ENCODE results near the gene RNPEPL1.
"Not testable (repeated sequence)": the region's sequence is repeated elsewhere in the genome, so short reads cannot be mapped to it uniquely, and the experiment has no call there.

RNPEPL1 gene

DNA sequence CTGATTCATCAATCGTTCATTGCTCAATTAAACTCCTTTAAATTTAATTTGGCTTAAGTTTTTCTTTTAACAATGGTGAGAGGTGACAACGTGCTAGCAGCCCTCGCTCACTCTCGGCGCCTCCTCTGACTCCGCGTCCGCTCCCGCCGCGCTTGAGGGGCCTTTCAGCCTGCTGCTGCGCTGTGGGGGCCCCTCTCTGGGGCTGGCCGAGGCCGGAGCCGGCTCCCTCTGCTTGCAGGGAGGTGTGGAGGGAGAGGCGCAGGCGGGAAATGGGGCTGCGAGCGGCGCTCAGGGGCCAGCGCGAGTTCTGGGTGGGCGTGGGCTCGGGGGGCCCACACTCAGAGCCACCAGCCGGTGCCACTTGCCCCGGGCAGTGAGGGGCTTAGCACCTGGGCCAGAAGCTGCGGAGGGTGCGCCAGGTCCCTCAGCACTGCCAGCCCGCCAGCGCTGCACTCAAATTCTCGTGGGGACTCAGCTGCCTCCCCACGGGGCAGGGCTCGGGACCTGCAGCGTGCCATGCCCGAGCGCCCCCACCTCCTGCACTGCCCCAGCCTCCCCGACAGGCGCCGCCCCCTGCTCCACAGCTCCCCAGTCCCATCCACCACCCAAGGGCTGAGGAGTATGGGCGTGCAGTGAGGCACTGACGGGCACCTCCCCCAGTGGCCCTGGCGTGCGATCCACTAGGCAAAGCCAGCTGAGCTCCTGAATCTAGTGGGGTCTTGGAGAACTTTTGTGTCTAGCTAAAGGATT, 30.1 kb upstream of the RNPEPL1 start:
- DNase-seq: no peak

DNA sequence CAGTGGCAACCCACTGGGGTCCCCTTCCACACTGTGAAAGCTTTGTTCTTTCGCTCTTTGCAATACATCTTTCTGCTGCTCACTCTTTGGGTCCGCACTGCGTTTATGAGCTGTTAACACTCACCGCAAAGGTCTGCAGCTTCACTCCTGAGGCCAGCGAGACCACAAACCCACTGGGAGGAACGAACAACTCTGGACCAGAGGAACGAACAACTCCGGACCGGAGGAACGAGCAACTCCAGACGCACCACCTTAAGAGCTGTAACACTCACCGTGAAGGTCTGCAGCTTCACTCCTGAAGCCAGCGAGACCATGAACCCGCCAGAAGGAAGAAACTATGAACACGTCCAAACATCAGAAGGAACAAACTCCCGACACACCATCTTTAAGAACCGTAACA, 29.2 kb upstream of the RNPEPL1 start:
- DNase-seq: not testable (repeated sequence)

DNA sequence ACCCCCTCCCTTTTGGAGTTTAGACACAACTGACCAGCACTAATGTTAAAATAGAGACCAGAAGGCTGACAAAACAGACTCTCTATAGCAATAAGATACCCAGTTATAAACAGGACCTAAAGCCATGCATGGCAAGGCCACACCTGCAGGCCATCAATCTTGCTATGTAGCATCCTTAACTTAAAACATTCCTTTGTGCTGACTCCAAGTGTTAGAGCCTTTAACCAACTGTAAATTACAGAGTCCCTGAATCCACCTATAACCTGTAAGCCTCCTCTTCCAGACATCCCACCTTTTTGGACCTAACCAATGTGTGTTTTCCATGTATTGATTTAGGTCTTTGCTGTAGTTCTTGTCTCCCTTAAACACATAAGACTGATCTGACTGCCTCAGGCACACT, 28.4 kb upstream of the RNPEPL1 start:
- no peak for DNase-seq

DNA sequence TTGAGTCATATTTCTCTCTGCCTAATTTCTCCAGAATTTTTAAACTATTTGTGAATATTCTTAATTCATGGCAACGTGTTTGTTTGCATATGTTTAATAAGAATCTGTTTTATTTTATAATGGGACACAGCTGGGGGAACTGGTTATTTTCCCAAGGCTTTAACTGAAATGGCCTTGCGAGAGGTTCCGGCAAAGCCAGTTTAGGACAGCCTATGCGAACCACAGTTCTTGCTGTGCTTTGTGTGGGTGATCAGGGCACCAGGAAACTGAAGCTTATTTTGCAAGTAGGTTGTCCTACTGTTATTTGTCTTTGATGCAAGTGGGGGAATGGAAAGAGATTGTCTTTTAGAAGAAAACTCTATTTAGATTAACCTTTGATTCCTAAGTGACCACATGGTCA, 17.0 kb upstream of the RNPEPL1 start:
- no peak for DNase-seq

DNA sequence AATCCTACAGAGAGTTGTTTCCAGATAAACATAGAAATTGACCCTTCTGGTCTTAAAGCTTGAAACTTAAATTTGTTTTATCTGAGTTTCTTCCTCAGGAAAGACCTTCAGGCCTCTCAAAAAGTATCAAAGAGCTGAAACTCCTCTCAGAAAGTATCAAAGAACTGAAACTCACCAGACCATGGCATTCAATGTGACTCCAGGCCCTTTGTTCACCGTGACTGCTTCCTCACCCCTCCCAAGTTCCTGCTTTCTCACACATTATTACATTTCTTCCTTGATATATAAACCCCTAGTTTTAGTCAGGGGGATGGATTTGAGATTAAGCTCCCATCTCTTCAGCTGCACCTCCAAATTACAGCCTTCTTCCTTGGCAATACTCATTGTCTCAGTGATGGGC, 16.5 kb upstream of the RNPEPL1 start:
- DNase-seq: no peak

DNA sequence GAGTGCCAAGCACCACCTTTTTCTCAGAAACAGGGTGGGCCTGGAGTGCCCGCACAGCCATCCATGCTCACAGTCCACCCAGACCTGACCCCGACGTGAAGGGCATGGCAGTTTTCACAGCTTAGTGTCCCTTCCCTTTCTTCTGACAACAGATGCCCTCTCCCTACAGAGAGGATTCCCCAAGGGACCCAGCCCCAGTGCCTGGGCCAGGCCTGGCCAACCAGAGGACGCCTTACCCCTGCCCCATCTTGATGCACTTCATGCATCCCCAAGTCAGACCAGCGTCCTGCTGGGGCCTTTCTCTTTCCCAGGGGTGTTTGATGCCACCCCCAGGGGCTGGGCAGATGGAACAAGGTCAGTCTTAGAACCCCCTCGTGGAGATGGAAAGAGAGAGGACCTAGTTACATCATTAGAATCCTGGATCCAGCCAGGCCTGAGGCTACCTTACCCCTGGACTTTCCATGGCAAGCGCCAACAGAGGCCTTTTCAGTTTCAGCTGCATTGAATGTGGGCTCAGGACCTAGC, 14.3 kb upstream of the RNPEPL1 start:
- DNase-seq: no peak

DNA sequence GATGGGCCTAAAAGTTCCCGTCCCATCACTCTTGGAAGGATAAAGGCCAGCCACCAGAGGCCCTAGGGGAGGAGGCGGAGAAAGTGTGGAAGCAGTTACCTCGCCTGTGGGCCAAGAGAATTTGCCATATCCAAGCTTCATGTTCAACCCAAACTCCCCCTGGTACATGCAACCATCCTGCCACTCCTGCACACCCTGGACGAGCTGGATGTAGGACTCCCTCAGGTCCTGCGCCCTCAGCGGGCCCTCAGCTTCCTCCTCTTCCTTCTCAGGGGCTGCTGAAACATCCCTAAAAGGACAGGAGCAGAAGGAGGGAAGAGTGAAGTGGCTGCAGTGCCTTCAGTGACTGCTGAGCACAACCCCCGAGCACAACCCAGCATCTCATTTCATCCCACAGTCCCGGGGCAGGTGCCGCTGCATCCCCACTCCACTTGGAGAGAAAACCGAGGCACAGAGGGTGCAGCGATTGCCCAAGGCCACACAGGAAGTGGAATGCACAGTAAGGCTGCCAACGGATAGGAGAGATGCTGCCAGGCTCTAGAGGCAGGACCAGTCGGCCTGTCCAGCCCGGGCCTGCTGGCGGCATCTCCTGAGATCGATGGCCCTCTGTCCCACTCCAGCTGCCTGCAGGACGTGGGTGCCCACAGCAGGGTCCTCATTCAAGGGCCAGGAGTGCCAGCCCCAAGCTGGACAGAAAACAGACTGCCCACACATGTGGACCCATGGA, 13.4 kb upstream of the RNPEPL1 start:
- DNase-seq: no peak

DNA sequence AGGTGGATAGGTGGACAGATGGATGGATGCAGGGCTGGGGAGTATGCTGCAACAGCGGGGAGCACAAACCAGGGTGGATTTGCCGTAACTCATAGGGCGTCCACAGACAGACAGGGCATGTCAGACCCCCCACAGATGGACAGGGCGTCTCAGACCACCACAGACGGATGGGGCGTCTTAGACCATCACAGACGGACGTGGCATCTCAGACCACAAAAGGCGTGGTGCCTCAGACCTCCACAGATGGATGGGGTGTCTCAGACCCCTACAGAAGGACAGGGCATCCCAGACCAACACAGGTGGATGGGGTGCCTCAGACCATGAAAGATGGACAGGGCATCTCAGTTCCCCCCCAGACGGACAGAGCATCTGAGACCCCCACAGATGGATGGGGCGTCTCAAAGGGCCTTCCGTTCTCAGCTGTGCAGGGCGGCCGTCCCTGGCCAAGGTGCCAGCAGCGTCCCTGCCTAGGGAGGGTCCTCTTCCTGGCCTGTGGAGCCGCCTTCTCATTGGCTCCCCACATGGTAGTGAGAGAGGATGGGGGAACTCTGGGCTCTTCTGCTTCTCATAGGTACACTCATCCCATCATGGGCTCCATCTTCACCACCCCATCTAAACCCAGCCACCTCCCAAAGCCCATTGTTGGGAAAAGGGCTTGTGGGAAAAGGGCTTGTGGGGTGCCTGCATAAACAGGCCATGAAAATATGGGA, 12.6 kb upstream of the RNPEPL1 start:
- no peak for DNase-seq

DNA sequence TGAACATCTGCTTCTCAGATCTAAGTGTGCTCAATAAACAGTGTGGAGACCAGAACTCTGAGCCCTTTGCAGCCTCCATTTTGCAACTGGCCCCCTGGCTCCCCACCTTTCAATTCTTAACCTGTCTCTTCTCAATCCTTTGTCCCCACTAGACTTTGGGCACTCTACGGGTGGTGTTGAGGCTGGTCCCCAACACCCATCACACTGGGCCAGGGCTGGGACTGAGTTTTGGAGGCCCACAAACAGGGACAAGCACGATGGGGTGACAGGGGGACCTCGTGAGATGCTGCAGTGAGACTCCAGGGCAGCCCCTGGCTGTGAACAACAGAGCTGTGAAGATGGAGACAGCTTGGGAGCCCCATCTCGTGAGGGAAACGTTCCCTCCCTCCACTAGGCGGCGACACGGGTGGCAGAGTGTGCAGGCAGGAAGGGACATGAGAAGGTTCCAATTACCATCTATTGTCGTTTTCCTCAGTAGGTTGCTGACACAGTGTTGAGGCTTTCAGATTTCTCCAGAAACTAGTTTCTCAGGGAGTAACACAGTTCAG, 11.7 kb upstream of the RNPEPL1 start:
- DNase-seq: peak; percentile 1

DNA sequence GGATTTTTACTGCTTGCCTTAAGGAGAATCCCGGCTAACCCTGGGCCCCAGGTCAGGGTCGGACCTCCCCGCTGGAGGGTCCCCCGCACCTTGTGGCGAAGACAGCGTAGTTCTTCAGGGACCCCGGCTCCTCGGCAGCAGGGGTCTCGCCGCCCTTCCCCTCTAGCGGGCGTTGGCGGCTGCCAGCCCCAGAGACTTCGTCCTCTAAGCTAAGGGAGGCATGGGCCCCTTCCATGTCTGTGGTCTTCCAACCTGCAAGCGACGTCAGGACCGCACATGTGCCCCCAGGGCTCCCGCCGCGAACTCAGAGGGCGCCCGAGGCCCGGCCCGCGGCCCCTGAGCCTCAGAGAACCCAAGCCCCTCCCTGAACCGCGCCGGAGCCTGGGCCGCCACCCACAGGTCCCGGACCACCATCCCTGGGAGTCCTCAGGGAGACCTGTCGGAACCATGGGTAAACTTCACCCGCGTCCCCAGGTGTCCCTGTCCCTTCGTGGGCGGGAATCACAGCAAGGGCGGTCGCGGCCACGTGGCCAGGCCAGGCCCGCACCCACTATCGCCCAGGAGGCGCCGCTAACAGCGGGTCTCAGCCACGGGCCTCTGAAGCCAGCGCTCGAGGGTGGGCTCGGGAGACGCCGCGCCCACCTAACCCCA, 11.1 kb upstream of the RNPEPL1 start:
- no peak for DNase-seq

DNA sequence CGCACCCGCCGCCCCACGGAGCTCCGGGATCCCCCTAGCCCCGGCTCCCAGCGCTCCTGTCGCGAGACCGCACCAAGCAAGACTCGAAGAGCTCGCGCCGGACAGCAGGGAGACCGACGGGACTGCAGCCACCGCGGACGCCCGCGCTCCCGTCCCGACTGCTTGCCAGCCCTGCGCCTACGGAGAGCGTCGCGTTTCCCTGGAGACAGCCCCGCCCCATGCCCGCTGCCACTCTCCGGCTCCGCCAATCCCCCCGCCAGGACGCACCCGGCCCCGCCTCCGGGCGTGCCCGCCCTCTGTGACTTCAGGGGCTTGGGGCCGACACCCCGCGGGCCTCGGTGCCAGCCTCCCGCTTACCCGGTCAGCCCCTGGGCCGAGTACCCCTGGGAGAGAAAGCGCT, 10.5 kb upstream of the RNPEPL1 start, which contains the start of gene ANKMY1:
Gene ANKMY1 (minus strand): TSS at position 181 of the 400 bp plus-strand sequence. CDS start 653 bp downstream, outside the sequence.
- DNase-seq: no peak

DNA sequence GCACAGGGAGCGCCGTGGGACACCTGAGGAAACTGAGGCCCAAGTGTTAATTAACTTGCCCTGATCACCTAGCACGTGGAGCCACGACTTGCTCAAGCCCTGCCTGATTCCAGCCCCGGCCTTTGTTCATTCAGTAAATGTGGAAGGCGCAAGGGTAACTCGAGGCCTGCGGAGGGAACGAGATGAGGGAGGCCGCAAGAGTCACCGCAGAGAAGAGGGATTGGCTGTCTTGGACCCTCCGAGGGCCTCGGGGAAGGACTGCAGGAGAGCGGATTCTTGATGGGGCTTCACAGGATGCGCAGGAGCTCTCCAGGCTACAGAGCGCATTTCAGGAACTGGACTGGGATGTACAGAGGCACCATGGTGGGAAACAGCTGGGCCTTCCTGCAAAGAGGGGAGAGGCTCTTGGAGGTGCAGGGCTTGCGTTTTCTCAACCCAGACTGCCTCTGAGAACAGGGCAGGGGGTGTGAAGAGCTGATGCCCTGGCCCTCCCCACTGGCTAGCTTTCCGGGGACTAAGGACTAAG, 10.0 kb upstream of the RNPEPL1 start:
- DNase-seq: no peak

DNA sequence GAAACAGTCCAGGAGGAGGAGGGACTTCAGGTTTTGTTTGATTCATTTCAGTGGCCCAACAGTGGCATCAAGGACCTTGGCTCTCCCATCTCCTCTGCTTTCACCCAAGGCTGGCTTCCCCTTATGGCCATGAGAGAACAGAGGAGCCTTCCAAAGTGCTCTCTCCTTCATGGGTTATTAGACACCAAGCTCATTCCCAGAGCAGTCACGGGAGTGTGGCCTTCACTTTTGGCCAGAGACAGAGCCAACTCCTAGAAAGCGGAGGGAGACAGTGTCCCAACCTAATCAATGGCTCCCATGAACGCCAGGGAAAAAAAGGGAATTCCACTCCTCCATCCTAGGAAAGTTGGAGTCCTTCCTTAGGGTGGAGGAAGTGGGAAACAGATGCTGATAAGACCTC, 9.0 kb upstream of the RNPEPL1 start:
- no peak for DNase-seq

DNA sequence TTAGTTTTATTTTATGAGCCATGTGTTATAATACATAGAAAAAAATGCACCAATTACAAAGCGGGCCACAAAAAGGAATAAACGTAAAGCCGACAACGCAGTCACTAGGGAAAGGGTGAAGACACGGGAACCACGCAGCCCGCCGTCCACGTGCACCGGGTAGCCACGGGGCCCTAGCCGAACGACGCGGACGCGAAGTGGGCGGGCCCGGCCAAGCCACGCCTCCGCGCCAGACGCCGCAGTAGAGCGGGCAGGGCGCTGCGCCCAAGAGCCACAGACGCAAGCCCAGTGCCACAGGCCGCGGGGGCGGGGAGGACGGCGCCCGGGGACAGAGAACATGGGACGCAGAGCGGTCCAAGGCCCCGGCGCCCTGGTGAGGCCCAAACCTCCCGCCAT, 8.2 kb upstream of the RNPEPL1 start, which contains the start of gene DUSP28:
Gene DUSP28 (plus strand): TSS at position 274 of the 396 bp plus-strand sequence. CDS start 328 bp downstream, outside the sequence.
- peak; percentile 62 for DNase-seq

DNA sequence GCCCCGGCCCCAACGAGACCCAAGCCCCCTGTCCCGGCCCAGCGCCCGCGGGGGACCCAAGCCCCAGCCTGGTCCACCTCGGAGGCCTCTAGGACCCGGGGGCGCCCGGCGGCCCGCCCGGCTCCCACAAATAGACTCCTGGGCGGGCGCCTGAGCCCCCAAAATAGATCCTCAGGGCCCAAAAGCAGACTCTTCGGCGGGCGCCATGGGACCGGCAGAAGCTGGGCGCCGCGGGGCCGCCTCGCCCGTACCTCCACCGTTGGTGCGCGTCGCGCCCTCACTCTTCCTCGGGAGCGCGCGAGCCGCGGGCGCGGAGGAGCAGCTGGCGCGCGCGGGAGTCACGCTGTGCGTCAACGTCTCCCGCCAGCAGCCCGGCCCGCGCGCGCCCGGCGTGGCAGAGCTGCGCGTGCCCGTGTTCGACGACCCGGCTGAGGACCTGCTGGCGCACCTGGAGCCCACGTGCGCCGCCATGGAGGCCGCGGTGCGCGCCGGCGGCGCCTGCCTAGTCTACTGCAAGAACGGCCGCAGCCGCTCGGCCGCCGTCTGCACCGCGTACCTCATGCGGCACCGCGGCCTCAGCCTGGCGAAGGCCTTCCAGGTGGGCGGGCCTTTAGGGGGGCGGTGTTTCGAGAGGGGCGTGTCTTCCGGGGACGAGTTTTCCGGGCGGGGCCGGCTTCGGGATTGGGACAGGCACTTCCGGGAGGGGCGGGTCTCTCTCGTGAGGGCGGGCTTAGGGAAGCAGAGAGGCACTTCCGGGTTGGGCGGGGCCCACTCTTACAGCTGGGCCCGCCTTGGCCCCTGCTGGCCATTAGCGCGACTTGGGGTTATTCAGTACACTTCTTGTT, 7.6 kb upstream of the RNPEPL1 start:
- DNase-seq: peak; percentile 88

DNA sequence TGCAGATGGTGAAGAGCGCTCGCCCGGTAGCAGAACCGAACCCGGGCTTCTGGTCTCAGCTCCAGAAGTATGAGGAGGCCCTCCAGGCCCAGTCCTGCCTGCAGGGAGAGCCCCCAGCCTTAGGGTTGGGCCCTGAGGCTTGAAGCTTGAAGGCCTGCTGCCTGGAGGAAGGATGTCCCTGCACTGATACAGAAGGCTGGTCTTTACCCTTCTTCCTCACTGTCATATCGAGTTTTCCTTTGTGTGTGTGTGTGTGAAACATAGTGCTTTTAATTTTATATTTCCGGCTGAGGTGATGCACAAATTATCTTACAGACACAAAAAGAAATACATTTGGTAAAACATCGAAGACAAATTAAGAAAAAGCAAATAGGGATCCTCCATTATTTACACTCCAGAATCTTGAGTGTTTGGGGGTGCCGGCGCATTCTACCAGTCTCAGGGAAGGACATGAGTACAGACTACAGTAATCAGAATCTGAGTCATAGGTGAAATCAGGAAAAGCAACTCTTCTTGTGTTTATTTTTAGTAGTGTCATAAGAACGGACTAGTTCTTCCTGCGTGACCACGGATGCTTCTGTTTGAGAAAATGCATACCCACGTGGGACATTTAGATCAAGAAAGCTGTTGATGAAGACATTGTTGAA, 6.8 kb upstream of the RNPEPL1 start:
- no peak for DNase-seq

DNA sequence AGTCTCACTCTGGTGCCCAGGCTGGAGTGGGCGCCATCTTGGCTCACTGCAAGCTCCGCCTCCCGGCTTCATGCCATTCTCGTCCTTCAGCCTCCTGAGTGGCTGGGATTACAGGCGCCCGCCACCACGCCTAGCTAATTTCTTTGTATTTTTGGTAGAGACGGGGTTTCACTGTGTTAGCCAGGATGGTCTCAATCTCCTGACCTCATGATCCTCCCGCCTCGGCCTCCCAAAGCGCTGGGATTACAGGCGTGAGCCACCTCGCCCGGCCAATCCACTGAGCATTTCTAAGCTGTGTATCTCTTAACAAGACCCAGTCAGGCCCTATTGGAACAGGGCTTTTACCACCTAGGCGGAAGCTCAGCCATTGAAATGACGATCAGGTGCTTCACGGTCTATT, 5.1 kb upstream of the RNPEPL1 start:
- DNase-seq: not testable (repeated sequence)

DNA sequence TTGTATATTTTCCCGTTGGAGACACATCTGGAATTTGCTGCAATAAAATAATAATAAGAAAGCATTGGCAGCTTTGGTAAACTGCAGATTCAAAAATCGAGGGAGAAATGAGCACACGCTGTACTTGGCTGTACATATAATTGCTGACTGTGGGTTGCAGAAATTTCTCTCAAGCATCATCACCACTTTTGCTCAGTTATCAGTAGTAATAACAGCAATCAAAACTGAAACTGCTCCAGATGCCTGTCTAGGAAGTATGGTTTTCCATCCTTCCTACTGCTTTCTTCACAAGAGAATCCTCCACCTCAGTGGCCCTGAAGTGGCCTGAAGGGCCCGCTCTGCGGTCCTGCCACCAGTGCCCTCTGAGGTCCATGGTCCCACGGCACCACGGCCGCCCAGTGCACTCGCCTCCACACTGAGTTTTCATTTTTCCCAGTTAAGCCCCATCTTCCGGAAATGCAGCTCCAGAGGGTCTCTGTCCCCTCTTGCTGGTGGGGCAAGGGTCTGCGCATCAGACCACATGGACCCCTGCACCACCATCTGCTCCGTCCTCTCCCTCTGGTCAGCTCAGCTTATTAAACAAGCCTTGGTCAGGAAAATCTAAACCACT, 4.2 kb upstream of the RNPEPL1 start:
- no peak for DNase-seq

DNA sequence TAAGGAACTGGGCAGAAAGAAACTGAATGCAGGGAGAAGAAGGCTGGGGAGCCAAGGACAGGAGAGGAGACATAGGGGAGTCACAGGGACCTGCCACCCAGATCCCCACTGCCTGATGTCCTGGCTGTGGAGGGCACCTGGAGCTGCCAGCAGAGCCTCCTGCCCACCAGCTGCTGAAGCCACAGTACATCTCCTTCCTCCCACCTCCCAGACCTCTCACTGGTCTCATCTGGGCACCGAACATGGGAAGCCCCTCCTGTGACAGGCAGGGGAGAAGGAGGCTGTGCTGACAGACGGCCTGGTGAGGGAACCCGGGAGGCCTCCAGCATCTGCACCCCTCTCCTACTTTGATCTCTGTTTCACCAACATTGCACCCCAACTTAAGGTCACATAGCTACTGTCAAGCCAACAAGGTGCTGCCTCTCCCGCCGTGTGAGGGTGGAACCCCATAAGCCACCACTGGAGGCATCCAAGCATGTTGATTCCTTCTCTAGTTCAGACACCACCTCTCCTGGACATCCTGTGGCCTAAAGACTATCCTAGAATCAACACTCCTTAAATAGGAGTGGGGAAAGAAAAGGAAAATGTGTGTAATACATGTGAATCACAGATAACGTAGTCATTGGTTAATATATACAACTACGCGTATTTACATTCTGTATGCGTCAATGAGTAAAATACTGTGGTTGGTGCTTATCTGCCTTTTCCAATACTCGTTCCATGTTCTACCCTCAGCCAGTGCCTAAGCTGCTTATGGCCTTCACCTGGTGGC, 3.5 kb upstream of the RNPEPL1 start:
- no peak for DNase-seq
